GM19043 (cell line): ENCODE data around the gene WFS1.

Experiments used
- ATAC-seq: cut with Tn5 transposase; IDR thresholded peaks from one replicate; pipeline ENCODE4 v1.9.1; 2021; ENCODE audit warnings: low read depth; ENCODE audit not compliant: unreplicated experiment

Gene WFS1

GRCh38 chr4:6322067-6322760 is 52.6 kb downstream of the WFS1 start:
- ATAC-seq = no peak

GRCh38 chr4:6322761-6323566 is 53.3 kb downstream of the WFS1 start:
- ATAC-seq = peak; percentile 48

- ATAC-seq = no peak
Measured at GRCh38 chr4:6324461-6324998, 54.9 kb downstream of the WFS1 start.

- ATAC-seq = no peak
Measured at GRCh38 chr4:6324999-6325787, 55.5 kb downstream of the WFS1 start.

GRCh38 chr4:6325788-6326290 is 56.2 kb downstream of the WFS1 start:
- ATAC-seq = no peak

- ATAC-seq = no peak
Measured at GRCh38 chr4:6326312-6327060, 56.8 kb downstream of the WFS1 start.

GRCh38 chr4:6327220-6327917 is 57.7 kb downstream of the WFS1 start:
- peak; percentile 52 for ATAC-seq

- no peak for ATAC-seq
Measured at GRCh38 chr4:6328526-6328925, 58.9 kb downstream of the WFS1 start.

GRCh38 chr4:6329478-6330383 is 60.1 kb downstream of the WFS1 start:
- no peak for ATAC-seq

GRCh38 chr4:6330384-6330767 is 60.7 kb downstream of the WFS1 start:
- ATAC-seq = no peak

GRCh38 chr4:6331018-6331417 is 61.4 kb downstream of the WFS1 start:
- no peak for ATAC-seq

GRCh38 chr4:6331468-6331867 is 61.8 kb downstream of the WFS1 start:
- no peak for ATAC-seq

GRCh38 chr4:6332042-6332668 is 62.5 kb downstream of the WFS1 start:
- ATAC-seq = no peak

- ATAC-seq = no peak
Measured at GRCh38 chr4:6332669-6333050, 63.0 kb downstream of the WFS1 start.

- ATAC-seq = no peak
Measured at GRCh38 chr4:6333301-6334202, 63.9 kb downstream of the WFS1 start.

GRCh38 chr4:6334203-6334887 is 64.7 kb downstream of the WFS1 start:
- no peak for ATAC-seq
